Measurements from ENCODE around the gene CMTM2.
A peak's percentile ranks its signal among the peaks of the same experiment; 100 is the strongest.
"Not testable (repeated sequence)": the region's sequence is repeated elsewhere in the genome, so short reads cannot be mapped to it uniquely, and the experiment has no call there.

CMTM2 gene

GRCh38 chr16:66605177-66605978 is 26.1 kb downstream of the CMTM2 start:
- FAIRE-seq, result no peak
- DNase-seq (ENCODE audit: insufficient read length, low spot score), result peak; percentile 38

DNA sequence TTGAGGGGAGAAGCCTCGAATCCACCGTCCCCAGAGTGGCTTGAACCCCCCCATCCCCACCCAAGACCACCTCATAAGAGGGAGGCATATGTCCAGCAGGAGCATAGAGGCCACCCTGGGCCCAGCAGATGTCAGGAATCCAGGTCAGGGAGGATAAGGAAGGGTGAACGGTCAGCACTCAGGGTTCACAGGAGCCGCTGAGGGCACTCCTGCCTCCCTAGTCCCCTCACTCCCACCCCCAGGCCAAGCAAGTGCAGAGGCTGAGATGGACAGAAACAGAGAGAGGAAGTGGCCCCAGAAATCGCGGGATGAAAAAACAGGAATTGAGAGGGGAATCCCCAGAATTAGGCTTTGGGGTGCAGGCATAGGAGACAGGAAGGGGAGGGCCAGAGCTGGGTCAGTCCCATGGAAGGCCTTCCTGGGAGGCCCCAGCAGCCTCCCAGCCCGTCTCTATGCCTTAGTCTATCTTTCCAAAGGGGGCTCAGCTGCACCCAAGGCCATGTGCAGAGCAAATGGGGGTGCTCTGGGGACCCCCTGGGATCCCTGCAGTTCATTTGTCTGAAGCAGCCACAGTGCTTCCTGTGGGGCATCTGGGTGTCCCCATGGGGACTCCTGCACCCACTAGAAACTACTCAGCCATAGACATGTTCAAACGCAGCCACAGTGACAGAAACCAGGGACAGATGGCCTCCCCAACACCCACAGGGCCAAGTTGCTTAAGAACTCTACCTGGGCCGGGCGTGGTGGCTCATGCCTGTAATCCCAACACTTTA is 26.9 kb downstream of the CMTM2 start:
- FAIRE-seq (no peak), DNase-seq (ENCODE audit: insufficient read length, low spot score) (no peak)

GRCh38 chr16:66608241-66609138 is 29.2 kb downstream of the CMTM2 start:
- FAIRE-seq, result peak; percentile 96

DNA sequence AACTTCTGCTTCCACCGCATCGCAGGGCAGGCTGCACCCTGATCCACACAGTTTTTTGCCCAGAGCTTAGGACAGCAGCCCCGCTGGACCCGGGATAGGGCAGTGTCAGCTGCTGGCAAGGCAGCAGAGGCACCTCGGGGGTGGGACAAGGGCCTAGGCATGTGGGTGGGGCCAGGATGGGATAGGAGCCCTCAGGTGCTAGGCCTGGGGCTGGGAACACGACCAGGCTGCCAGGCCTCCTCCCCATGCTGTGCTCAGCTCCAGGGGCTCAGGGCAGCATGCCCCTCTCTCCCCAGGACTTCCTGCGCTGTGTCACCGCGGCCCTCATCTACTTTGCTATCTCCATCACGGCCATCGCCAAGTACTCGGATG is 29.9 kb downstream of the CMTM2 start:
- DNase-seq (ENCODE audit: insufficient read length, low spot score) (no peak), FAIRE-seq (peak; percentile 72)

More at GRCh38 chr16:66608241-66609138, 29.2 kb downstream of the CMTM2 start:
- DNase-seq (ENCODE audit: insufficient read length, low spot score), result peak; percentile 96

DNA sequence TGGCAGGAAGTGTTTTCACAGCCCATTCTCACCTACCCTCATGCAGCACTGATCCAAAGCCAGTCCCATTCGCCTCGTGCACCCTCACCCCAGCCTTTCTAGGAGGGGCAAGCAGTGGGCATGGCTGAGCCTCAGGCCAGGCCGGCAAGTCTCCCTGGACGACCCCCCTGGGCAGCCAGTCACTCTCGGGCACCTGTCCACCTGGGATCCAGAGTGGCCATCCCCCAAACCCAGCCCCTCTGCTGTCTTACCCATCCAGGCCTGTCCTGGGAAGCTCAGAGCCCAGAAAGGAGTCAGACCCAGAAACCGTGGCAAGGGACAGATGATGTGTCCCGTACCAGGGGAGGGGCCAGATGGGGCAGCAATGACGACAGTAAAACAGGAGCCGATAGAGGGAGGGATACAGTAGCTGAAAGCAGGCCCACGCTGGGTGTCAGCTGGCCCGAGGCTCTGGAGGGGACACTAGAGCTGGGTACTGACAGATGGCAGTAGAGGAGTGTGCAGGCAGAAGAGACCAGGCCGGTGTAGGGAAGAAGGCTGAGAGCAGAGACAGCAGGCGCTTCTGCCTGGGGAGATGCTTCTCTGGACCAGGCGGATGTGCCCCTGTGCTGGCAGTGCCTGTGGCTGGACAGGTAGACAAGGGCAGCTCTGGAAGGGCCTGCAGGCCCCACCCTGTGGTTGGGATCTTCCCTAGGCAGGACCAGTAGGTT is 31.0 kb downstream of the CMTM2 start:
- DNase-seq (ENCODE audit: insufficient read length, low spot score) (no peak), FAIRE-seq (peak; percentile 63)

GRCh38 chr16:66611911-66612310 is 32.6 kb downstream of the CMTM2 start:
- DNase-seq (ENCODE audit: insufficient read length, low spot score); FAIRE-seq: not testable (repeated sequence)

- DNase-seq (ENCODE audit: insufficient read length, low spot score), result no peak
- no peak for FAIRE-seq
These were observed 33.2 kb downstream of the CMTM2 start for GRCh38 chr16:66612422-66612821.

GRCh38 chr16:66614161-66614802 is 35.0 kb downstream of the CMTM2 start:
- DNase-seq (ENCODE audit: insufficient read length, low spot score) (no peak), FAIRE-seq (peak; percentile 16)

GRCh38 chr16:66616169-66616568 is 36.9 kb downstream of the CMTM2 start:
- FAIRE-seq (no peak), DNase-seq (ENCODE audit: insufficient read length, low spot score) (no peak)

GRCh38 chr16:66616592-66616991 is 37.3 kb downstream of the CMTM2 start:
- no peak for DNase-seq (ENCODE audit: insufficient read length, low spot score)
- no peak for FAIRE-seq

- no peak for FAIRE-seq
These were observed 37.8 kb downstream of the CMTM2 start for GRCh38 chr16:66617010-66617434.

DNA sequence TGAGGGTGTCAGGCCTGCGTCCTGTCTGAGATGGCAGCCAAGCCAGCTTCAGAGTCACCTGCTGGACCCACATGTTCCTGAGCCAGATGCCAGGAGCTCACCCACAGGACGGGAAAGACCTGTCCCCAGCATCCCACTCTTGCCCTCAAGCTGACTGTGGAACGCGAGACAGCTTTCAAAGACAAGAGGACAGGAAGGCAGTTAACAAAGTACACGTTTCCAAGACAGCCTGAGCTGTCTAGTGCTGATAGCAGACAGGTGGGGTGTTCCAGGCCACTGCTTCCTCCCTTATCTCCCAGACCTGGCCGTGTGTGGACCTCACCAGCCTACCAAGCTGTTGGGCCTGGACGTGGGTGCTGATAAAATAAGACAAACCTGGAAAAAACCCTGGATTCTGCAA is 38.5 kb downstream of the CMTM2 start:
- DNase-seq (ENCODE audit: insufficient read length, low spot score), result no peak
- peak; percentile 57 for FAIRE-seq

More at GRCh38 chr16:66617010-66617434, 37.8 kb downstream of the CMTM2 start:
- no peak for DNase-seq (ENCODE audit: insufficient read length, low spot score)

- DNase-seq (ENCODE audit: insufficient read length, low spot score) (peak; percentile 80), FAIRE-seq (peak; percentile 59)
These were observed 39.5 kb downstream of the CMTM2 start for GRCh38 chr16:66618588-66619375.

- FAIRE-seq (no peak), DNase-seq (ENCODE audit: insufficient read length, low spot score) (peak; percentile 22)
These were observed 40.5 kb downstream of the CMTM2 start for GRCh38 chr16:66619534-66620428.

GRCh38 chr16:66620429-66620795 is 41.1 kb downstream of the CMTM2 start:
- DNase-seq (ENCODE audit: insufficient read length, low spot score), result no peak
- FAIRE-seq, result peak; percentile 85

DNA sequence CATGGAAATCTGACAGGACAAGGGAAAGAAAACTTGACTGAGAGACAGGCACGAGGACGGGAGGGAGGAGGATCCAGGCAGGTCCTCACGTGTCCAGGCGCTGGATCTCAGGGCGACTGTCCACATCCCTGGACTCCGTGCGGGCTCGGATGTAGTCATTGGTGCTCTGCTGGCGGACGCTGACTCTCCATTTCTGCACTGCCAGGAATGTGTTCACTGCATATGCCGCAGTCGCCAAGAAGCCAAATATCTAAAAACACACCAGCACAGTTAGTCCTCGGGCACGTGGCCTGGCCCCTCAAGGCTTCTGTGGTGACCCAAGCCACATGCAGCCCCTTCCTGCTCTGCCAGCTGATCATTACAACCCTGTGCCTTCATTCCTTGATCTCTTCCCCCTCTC is 42.7 kb downstream of the CMTM2 start:
- no peak for DNase-seq (ENCODE audit: insufficient read length, low spot score)
- no peak for FAIRE-seq

GRCh38 chr16:66622863-66623262 is 43.6 kb downstream of the CMTM2 start:
- DNase-seq (ENCODE audit: insufficient read length, low spot score) (no peak), FAIRE-seq (no peak)

- no peak for FAIRE-seq
- DNase-seq (ENCODE audit: insufficient read length, low spot score), result no peak
These were observed 44.5 kb downstream of the CMTM2 start for GRCh38 chr16:66623755-66624154.
